Measurements from ENCODE around the gene XPC. TPM values are rescaled to one million over a fixed set of nuclear protein-coding genes. Genes with fewer than 3 reads are reported as not detected.

Gene XPC
- total and polyA plus RNA-seq, 7 donors: 5.3 to 19.5 (median 15.1) TPM

DNA sequence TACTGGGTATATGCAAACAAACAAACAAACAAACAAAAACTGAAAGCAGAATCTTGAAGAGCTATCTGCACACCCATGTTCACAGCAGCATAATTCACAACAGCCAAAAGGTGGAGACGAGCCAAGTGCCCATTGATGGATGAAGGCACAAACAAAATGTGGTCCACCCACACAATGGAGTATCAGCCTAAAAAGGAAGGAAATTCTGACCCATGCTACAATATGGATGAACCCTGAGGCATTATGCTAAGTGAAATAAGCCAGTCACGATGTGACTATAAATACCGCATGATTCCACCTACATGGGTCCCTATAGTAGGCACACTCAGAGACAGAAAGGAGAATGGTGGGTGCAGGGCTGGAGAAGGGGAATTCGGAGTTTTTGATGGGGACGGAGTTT lies 24.1 kb downstream of the XPC start:
- peaks cover under 1 to 91% of the 10 kb centered on the region in 2 donors for H3K36me3 ChIP-seq (ENCODE audit: insufficient read depth in 1 of 2, low read depth in 1 of 2)
- no peak for ATAC-seq
- no peak for DNase-seq
- 85 to 88% (median 87%) methylated on average over 5 of the region's 5 CpGs for WGBS, 3 donors
- H3K9me3 ChIP-seq: no peaks in the 10 kb centered on the region
- intact Hi-C loops (cut with DNase I): no loop called here
- H3K27ac ChIP-seq: no peak overlapping the region
- no peaks in the 10 kb centered on the region for H3K27me3 ChIP-seq (ENCODE audit: insufficient read depth in 3 of 3, low read length in 2 of 3)
- TF ChIP-seq, protein P1, sequence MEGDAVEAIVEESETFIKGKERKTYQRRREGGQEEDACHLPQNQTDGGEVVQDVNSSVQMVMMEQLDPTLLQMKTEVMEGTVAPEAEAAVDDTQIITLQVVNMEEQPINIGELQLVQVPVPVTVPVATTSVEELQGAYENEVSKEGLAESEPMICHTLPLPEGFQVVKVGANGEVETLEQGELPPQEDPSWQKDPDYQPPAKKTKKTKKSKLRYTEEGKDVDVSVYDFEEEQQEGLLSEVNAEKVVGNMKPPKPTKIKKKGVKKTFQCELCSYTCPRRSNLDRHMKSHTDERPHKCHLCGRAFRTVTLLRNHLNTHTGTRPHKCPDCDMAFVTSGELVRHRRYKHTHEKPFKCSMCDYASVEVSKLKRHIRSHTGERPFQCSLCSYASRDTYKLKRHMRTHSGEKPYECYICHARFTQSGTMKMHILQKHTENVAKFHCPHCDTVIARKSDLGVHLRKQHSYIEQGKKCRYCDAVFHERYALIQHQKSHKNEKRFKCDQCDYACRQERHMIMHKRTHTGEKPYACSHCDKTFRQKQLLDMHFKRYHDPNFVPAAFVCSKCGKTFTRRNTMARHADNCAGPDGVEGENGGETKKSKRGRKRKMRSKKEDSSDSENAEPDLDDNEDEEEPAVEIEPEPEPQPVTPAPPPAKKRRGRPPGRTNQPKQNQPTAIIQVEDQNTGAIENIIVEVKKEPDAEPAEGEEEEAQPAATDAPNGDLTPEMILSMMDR (IDR thresholded peaks at IDR 0.05): no peak
- peaks cover 13% of the 10 kb centered on the region for H3K4me1 ChIP-seq
- no peak overlapping the region for H3K4me3 ChIP-seq

- Histone ChIP-seq H3K4me1 (peaks cover 13% of the 10 kb centered on the region), H3K36me3 (ENCODE audit: insufficient read depth in 1 of 2, low read depth in 1 of 2) (peaks cover 0 to 90% of the 10 kb centered on the region in 2 donors), H3K4me3 (no peak overlapping the region), H3K9me3 (no peaks in the 10 kb centered on the region), H3K27ac (no peak overlapping the region), H3K27me3 (ENCODE audit: insufficient read depth in 3 of 3, low read length in 2 of 3) (no peaks in the 10 kb centered on the region)
- no peak for DNase-seq
- no peak for ATAC-seq
- TF ChIP-seq, protein P1 (IDR thresholded peaks at IDR 0.05): no peak
- intact Hi-C loops (cut with DNase I): no loop called here
- 86 to 93% (median 91%) methylated on average over 6 of the region's 6 CpGs for WGBS, 3 donors
These were observed 24.7 kb downstream of the XPC start for GRCh38 chr3:14153663-14154062.

DNA sequence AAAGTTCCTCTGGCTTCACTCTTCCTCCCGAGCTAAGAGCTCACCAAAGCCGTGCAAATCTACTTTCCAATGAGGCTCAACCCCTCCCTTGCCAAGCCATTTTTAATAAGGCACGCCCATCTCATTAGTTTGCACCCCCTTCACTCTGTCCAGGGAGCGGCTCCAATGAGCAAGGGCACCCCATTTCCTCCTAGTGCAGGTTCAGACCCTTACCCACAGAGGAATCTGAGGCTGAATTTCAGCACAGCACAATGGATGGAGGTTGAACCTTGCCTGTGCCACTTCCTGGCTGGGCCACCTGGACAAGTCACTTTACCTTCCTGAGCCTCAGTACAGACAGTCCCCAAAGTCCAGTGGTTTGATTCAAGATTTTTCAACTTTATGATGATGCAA lies 25.4 kb downstream of the XPC start:
- H3K27me3 ChIP-seq (ENCODE audit: insufficient read depth in 3 of 3, low read length in 2 of 3): no peaks in the 10 kb centered on the region
- DNase-seq: no peak
- peaks cover 13% of the 10 kb centered on the region for H3K4me1 ChIP-seq
- 81 to 91% (median 90%) methylated on average over 4 of the region's 4 CpGs for WGBS, 3 donors
- H3K36me3 ChIP-seq (ENCODE audit: insufficient read depth in 1 of 2, low read depth in 1 of 2): peaks cover 0 to 90% of the 10 kb centered on the region in 2 donors
- ATAC-seq: no peak
- H3K27ac ChIP-seq: no peak overlapping the region
- H3K4me3 ChIP-seq: no peak overlapping the region
- no peaks in the 10 kb centered on the region for H3K9me3 ChIP-seq
- intact Hi-C loops (cut with DNase I): no loop called here
- TF ChIP-seq, protein P1 (IDR thresholded peaks at IDR 0.05): no peak

- peaks cover 0 to 90% of the 10 kb centered on the region in 2 donors for H3K36me3 ChIP-seq (ENCODE audit: insufficient read depth in 1 of 2, low read depth in 1 of 2)
- H3K9me3 ChIP-seq: no peaks in the 10 kb centered on the region
- no peaks in the 10 kb centered on the region for H3K27me3 ChIP-seq (ENCODE audit: insufficient read depth in 3 of 3, low read length in 2 of 3)
- intact Hi-C loops (cut with DNase I): no loop called here
- 87 to 91% (median 88%) methylated on average over 11 of the region's 11 CpGs for WGBS, 3 donors
- H3K27ac ChIP-seq: no peak overlapping the region
- ATAC-seq: no peak
- no peak for DNase-seq
- peaks cover 13% of the 10 kb centered on the region for H3K4me1 ChIP-seq
- H3K4me3 ChIP-seq: no peak overlapping the region
- TF ChIP-seq, protein P1 (IDR thresholded peaks at IDR 0.05): no peak
These were observed 26.0 kb downstream of the XPC start for GRCh38 chr3:14152233-14152962.

Measured in psoas muscle (tissue), 8 donors.